Erythroblast (primary cell): ENCODE results near the gene ATXN2.

Experiments
- GATA1 ChIP-seq: IDR thresholded peaks from 2 replicates; pipeline ENCODE4 v1.6.1; 2011; ENCODE audit warnings: low read depth, mild to moderate bottlenecking, control low read depth, low read length, moderate library complexity
- POLR2A ChIP-seq: IDR thresholded peaks from 2 replicates; pipeline ENCODE4 v1.6.1; 2011; ENCODE audit warnings: mild to moderate bottlenecking, low read length

- TF ChIP-seq POLR2A, result no peak
- no peak for TF ChIP-seq GATA1
These were observed 36.4 kb upstream of the ATXN2 start for GRCh38 chr12:111635524-111635923.
